OCI-LY3 (cell line): ENCODE data around the gene NEK5.

Source experiments
- CTCF ChIP-seq: fragments of 200-600, 300-600 bp; sonication (generic); IDR thresholded peaks from 2 replicates; pipeline ENCODE4 v1.5.1; 2014; ENCODE audit warnings: antibody characterized with exemption, low read length, low read depth
- EZH2phosphoT487 ChIP-seq: fragments of 200-600 bp; shearing (Covaris generic); IDR thresholded peaks from 2 replicates; pipeline ENCODE4 v1.6.1; 2018; ENCODE audit warnings: antibody characterized with exemption, mixed run types, low read depth

GRCh38 chr13:52103386-52103785 lies 25.5 kb downstream of the NEK5 start:
- no peak for TF ChIP-seq CTCF
- TF ChIP-seq EZH2phosphoT487, result no peak
